Endothelial cell of umbilical vein (primary cell): ENCODE results near the gene MTMR3. TPM values are rescaled to one million over a fixed set of nuclear protein-coding genes. Genes with fewer than 3 reads are reported as not detected.

Source experiments
- BruUV-seq: library from RNA; stranded (reverse); fragments of 400-500 nt; replicated peaks from 2 replicates; lab custom pipeline; 2021; lab: Mats Ljungman, UMichigan
- CTCF ChIA-PET: fragments of 300-600, 350-600 bp; sonication (Branson Sonifier 250); formaldehyde crosslinking; loops from one replicate; lab custom pipeline; 2021; ENCODE audit warnings: antibody characterized with exemption, inconsistent platforms; lab: Charles Lee
- POLR2A ChIA-PET: fragments of 300-600, 350-600 bp; sonication (Branson Sonifier 250); formaldehyde crosslinking; loops from one replicate; lab custom pipeline; 2021; ENCODE audit warnings: antibody characterized with exemption, inconsistent platforms; lab: Charles Lee
- DNase-seq: peaks from one replicate; pipeline ENCODE4 v3.0.0-alpha.2; 2011; ENCODE audit warnings: low read depth, low spot score
- FAIRE-seq: peaks from 2 replicates; lab custom pipeline; 2011; peaks lifted over from hg19 to GRCh38; lab: Jason Lieb, UNC
- H2AFZ ChIP-seq: 2 replicates; pipeline ENCODE4 v1.6.0; 2012; ENCODE audit warnings: low read depth, low read length, control low read depth, inconsistent platforms
- H3K27ac ChIP-seq: 2 replicates; pipeline ENCODE4 v1.5.1; 2011; ENCODE audit warnings: low read depth, mild to moderate bottlenecking, control low read depth, low read length, moderate library complexity; ENCODE audit not compliant: insufficient read depth
- H3K27me3 ChIP-seq, 2 experiments: 2 replicates each; pipeline versions ENCODE4 v1.6.0 to v1.6.1; 2011; ENCODE audit warnings: low read length in 2 of 2, mixed read lengths in 1 of 2; ENCODE audit not compliant: control insufficient read depth in 2 of 2, insufficient read depth in 2 of 2
- H3K36me3 ChIP-seq, 2 experiments: 2 replicates in 1 of 2; 3 replicates in 1 of 2; pipeline ENCODE4 v1.5.1; 2011; ENCODE audit warnings: low read length in 2 of 2, mild to moderate bottlenecking in 1 of 2, moderate library complexity in 1 of 2; ENCODE audit not compliant: control insufficient read depth in 2 of 2, insufficient read depth in 2 of 2; ENCODE audit errors: extremely low read depth in 1 of 2
- H3K4me1 ChIP-seq: 3 replicates; pipeline ENCODE4 v1.5.1; 2011; ENCODE audit warnings: mild to moderate bottlenecking, low read length; ENCODE audit not compliant: control insufficient read depth, insufficient read depth; ENCODE audit errors: extremely low read depth
- H3K4me2 ChIP-seq: 2 replicates; pipeline ENCODE4 v1.6.1; 2011; ENCODE audit warnings: low read length, control low read depth, mixed read lengths; ENCODE audit not compliant: insufficient read depth
- H3K4me3 ChIP-seq, 3 experiments: fragments of 200-600 bp in 1 of 3; sonication (generic), shearing (Covaris generic) in 1 of 3; replicated peaks in 1 of 3; 2 replicates each; pipeline ENCODE4 v1.5.1; 2011 to 2016; ENCODE audit warnings: control low read depth in 3 of 3, low read length in 3 of 3, mild to moderate bottlenecking in 2 of 3, inconsistent platforms in 1 of 3, low read depth in 1 of 3, moderate library complexity in 1 of 3; ENCODE audit not compliant: insufficient read depth in 1 of 3
- H3K79me2 ChIP-seq: 2 replicates; pipeline ENCODE4 v1.6.0; 2012; ENCODE audit warnings: low read length, inconsistent platforms; ENCODE audit not compliant: control insufficient read depth, insufficient read depth
- H3K9ac ChIP-seq: replicated peaks from 2 replicates; pipeline ENCODE3; 2011; ENCODE audit warnings: low read length, control low read depth; ENCODE audit not compliant: insufficient read depth; ENCODE audit errors: extremely low read depth
- H3K9me1 ChIP-seq: replicated peaks from 3 replicates; pipeline ENCODE4 v1.6.0; 2011; ENCODE audit warnings: mild to moderate bottlenecking, low read length; ENCODE audit not compliant: control insufficient read depth, insufficient read depth; ENCODE audit errors: extremely low read depth
- H3K9me3 ChIP-seq: replicated peaks from 2 replicates; pipeline ENCODE4 v1.5.1; 2012; ENCODE audit warnings: low read length, inconsistent platforms; ENCODE audit not compliant: control insufficient read depth, insufficient read depth
- H4K20me1 ChIP-seq: replicated peaks from 2 replicates; pipeline ENCODE3; 2011; ENCODE audit warnings: mild to moderate bottlenecking, low read length; ENCODE audit not compliant: control insufficient read depth, insufficient read depth; ENCODE audit errors: extremely low read depth
- EZH2 ChIP-seq: IDR thresholded peaks from 2 replicates; pipeline ENCODE4 v1.6.1; 2012; ENCODE audit warnings: borderline replicate concordance, low read depth, mild to moderate bottlenecking, moderate library complexity, low read length, inconsistent platforms; ENCODE audit not compliant: severe bottlenecking
- FOS ChIP-seq: IDR thresholded peaks from 2 replicates; pipeline ENCODE4 v1.6.1; 2011; ENCODE audit warnings: mild to moderate bottlenecking, low read length, moderate library complexity, borderline replicate concordance; ENCODE audit not compliant: insufficient read depth
- GATA2 ChIP-seq: IDR thresholded peaks from 2 replicates; pipeline ENCODE4 v1.7.0; 2011; ENCODE audit warnings: low read depth, mild to moderate bottlenecking, moderate library complexity, mixed read lengths, low read length; ENCODE audit not compliant: insufficient read length, insufficient read depth
- JUN ChIP-seq: IDR thresholded peaks from 2 replicates; pipeline ENCODE4 v1.6.1; 2011; ENCODE audit warnings: borderline replicate concordance, low read depth; ENCODE audit not compliant: insufficient read length, insufficient read depth
- MYC ChIP-seq: IDR thresholded peaks from one replicate; pipeline ENCODE4 v1.6.1; 2011; ENCODE audit warnings: mild to moderate bottlenecking, low read depth, low read length
- POLR2A ChIP-seq: IDR thresholded peaks from 2 replicates; pipeline ENCODE4 v1.6.1; 2012; ENCODE audit warnings: low read depth, mild to moderate bottlenecking, control low read depth, low read length
- POLR2AphosphoS5 ChIP-seq: IDR thresholded peaks from 2 replicates; pipeline ENCODE4 v1.6.1; 2012; ENCODE audit warnings: low read depth, mild to moderate bottlenecking, control low read depth, low read length, moderate library complexity; ENCODE audit not compliant: insufficient read depth
- dilution Hi-C: fragments of 300-500 bp; cut with MboI; formaldehyde crosslinking; loops from one replicate; pipeline ENCODE4 v1.15.0; 2019; ENCODE audit warnings: low sequenced_read_pairs; ENCODE audit not compliant: extremely low pct_ligation_motif_present
- intact Hi-C: fragments of 100-400 bp; cut with micrococcal nuclease; formaldehyde crosslinking; loops from one replicate; pipeline ENCODE4 v1.10.0; 2022
- polyA plus RNA-seq, 4 experiments: library from polyadenylated mRNA; depleted of rRNA in 3 of 4; stranded (reverse) in 3 of 4; unstranded in 1 of 4; fragments of >200 nt; gene quantifications; 2 replicates each; pipeline versions ENCODE4 v1.2.1 to v1.2.3, GENCODE V29; 2011 to 2012; ENCODE audit warnings: missing spikeins in 1 of 4
- total RNA-seq: library from RNA; stranded (reverse); gene quantifications from 2 replicates; pipeline ENCODE4 v1.2.3, GENCODE V29; 2021
- TF ChIP-seq, protein P1 (sequence below): IDR thresholded peaks from 2 replicates; pipeline ENCODE4 v1.6.1; 2011; ENCODE audit not compliant: insufficient read depth, insufficient read length
- TF ChIP-seq, protein P2 (sequence below), 2 donors: IDR thresholded peaks; 1 replicate in 1 of 2; 2 replicates in 1 of 2; pipeline ENCODE4 v1.5.1; 2011; ENCODE audit warnings: low read length in 2 of 2, mild to moderate bottlenecking in 2 of 2, moderate library complexity in 2 of 2, control low read depth in 1 of 2, inconsistent platforms in 1 of 2, low read depth in 1 of 2; ENCODE audit not compliant: insufficient read depth in 1 of 2; ENCODE audit errors: extremely low read depth in 1 of 2

The MTMR3 gene
- total and polyA plus RNA-seq, 2 donors (not counting 3 experiments of a cell fraction or from before 2014, with no cell fraction given) = 30.1 to 36.5 TPM

GRCh38 chr22:29933619-29934018 lies 50.6 kb downstream of the MTMR3 start:
- DNase-seq (no peak), FAIRE-seq (no peak)
- Histone ChIP-seq H3K4me3 (no peak overlapping the region), H3K27ac (no peak overlapping the region), H3K9ac (no peak overlapping the region), H2AFZ (no peak overlapping the region), H3K79me2 (peaks cover 21% of the 10 kb centered on the region), H3K36me3 (no peaks in the 10 kb centered on the region), H3K9me1 (no peaks in the 10 kb centered on the region), H3K9me3 (no peaks in the 10 kb centered on the region), H3K4me1 (peaks cover 3% of the 10 kb centered on the region), H4K20me1 (peaks cover 3% of the 10 kb centered on the region), H3K4me2 (no peak overlapping the region), H3K27me3 (no peaks in the 10 kb centered on the region)
- ChIA-PET CTCF (interaction anchor here (0.7 to 1.6 kb wide), 2 partner anchors 72 to 87 kb away, joined by 3 to 4 read pairs; no protein-coding TSS in a partner anchor), POLR2A (no interaction called here)
- dilution Hi-C loops = no loop called here
- intact Hi-C loops = no loop called here
- TF ChIP-seq MYC = no peak
- TF ChIP-seq FOS = no peak
- no peak for TF ChIP-seq POLR2AphosphoS5
- no peak for TF ChIP-seq POLR2A
- TF ChIP-seq JUN = no peak
- TF ChIP-seq, protein P1, sequence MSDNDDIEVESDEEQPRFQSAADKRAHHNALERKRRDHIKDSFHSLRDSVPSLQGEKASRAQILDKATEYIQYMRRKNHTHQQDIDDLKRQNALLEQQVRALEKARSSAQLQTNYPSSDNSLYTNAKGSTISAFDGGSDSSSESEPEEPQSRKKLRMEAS = no peak
- TF ChIP-seq, protein P2, sequence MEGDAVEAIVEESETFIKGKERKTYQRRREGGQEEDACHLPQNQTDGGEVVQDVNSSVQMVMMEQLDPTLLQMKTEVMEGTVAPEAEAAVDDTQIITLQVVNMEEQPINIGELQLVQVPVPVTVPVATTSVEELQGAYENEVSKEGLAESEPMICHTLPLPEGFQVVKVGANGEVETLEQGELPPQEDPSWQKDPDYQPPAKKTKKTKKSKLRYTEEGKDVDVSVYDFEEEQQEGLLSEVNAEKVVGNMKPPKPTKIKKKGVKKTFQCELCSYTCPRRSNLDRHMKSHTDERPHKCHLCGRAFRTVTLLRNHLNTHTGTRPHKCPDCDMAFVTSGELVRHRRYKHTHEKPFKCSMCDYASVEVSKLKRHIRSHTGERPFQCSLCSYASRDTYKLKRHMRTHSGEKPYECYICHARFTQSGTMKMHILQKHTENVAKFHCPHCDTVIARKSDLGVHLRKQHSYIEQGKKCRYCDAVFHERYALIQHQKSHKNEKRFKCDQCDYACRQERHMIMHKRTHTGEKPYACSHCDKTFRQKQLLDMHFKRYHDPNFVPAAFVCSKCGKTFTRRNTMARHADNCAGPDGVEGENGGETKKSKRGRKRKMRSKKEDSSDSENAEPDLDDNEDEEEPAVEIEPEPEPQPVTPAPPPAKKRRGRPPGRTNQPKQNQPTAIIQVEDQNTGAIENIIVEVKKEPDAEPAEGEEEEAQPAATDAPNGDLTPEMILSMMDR (IDR thresholded peaks at IDR 0.05; ENCODE audit: extremely low read depth in 1 of 2, insufficient read depth in 1 of 2, low read depth in 1 of 2, low read length in 2 of 2) = no peak
- no peak for TF ChIP-seq EZH2
- TF ChIP-seq GATA2 = no peak
- no TSS peak for BruUV-seq
